K562 (cell line): ENCODE results near the gene KLHL29. TPM values are rescaled to one million over a fixed set of nuclear protein-coding genes. Genes with fewer than 3 reads are reported as not detected.

Experiments
- ARHGAP35 ChIP-seq: fragments of 450-650 bp; IDR thresholded peaks from 2 replicates; pipeline ENCODE4 v1.6.1; 2018; ENCODE audit not compliant: partially characterized antibody
- BHLHE40 ChIP-seq: IDR thresholded peaks from 2 replicates; pipeline ENCODE4 v1.6.1; 2011; ENCODE audit warnings: low read length, improper control_type of control experiment
- MCM5 ChIP-seq: fragments of 450-650 bp; IDR thresholded peaks from 2 replicates; pipeline ENCODE4 v1.6.1; 2016; ENCODE audit warnings: low read depth
- POLR3G ChIP-seq: IDR thresholded peaks from 2 replicates; pipeline ENCODE4 v1.6.1; 2011; ENCODE audit not compliant: insufficient read length, insufficient replicate concordance; ENCODE audit errors: extremely low read depth
- ZNF124 ChIP-seq: sonication (generic); formaldehyde crosslinking; IDR thresholded peaks from 2 replicates; pipeline ENCODE4 v1.8.1; 2022; ENCODE audit warnings: missing genetic modification reagents
- ZNF224 ChIP-seq: sonication (generic); formaldehyde crosslinking; IDR thresholded peaks from 2 replicates; pipeline ENCODE4 v1.8.0; 2022; ENCODE audit warnings: mild to moderate bottlenecking, missing genetic modification reagents
- polyA plus RNA-seq, 8 experiments: library from polyadenylated mRNA; depleted of rRNA in 4 of 8; stranded (reverse) in 5 of 8; unstranded in 3 of 8; fragments of >200 nt; fragmentation: Nextera tagmentation in 2 of 8; fragmentation: Illumina TruSeq in 1 of 8; extraction: Ambion mirVana in 2 of 8; extraction: Trizol in 1 of 8; gene quantifications; 2 replicates each; pipeline versions ENCODE4 v1.2.1 to v1.2.3, GENCODE V29; 2011 to 2014; ENCODE audit warnings: inconsistent platforms in 1 of 8, missing spikeins in 1 of 8
- total RNA-seq, 7 experiments: library from RNA; depleted of rRNA in 6 of 7; stranded (reverse); fragments of >200 nt in 6 of 7; fragmentation: Illumina TruSeq in 2 of 7; extraction: Trizol in 2 of 7; gene quantifications; 2 replicates each; pipeline versions ENCODE4 v1.2.1 to v1.2.3, GENCODE V29; 2011 to 2021; ENCODE audit warnings: low replicate concordance in 1 of 7
- TF ChIP-seq, protein P1 (sequence below): fragments of 450-650 bp; IDR thresholded peaks from 2 replicates; pipeline ENCODE4 v1.6.1; 2016; ENCODE audit warnings: mild to moderate bottlenecking, moderate library complexity

The KLHL29 gene
- total and polyA plus RNA-seq, 9 of the 15 experiments (the other 6 are each of a cell fraction or from before 2014, with no cell fraction given) = 0.03 to 0.31 (median 0.08) TPM; not detected in 1

- TF ChIP-seq ARHGAP35 = no peak
- no peak for TF ChIP-seq POLR3G
- no peak for TF ChIP-seq ZNF224
- TF ChIP-seq, protein P1, sequence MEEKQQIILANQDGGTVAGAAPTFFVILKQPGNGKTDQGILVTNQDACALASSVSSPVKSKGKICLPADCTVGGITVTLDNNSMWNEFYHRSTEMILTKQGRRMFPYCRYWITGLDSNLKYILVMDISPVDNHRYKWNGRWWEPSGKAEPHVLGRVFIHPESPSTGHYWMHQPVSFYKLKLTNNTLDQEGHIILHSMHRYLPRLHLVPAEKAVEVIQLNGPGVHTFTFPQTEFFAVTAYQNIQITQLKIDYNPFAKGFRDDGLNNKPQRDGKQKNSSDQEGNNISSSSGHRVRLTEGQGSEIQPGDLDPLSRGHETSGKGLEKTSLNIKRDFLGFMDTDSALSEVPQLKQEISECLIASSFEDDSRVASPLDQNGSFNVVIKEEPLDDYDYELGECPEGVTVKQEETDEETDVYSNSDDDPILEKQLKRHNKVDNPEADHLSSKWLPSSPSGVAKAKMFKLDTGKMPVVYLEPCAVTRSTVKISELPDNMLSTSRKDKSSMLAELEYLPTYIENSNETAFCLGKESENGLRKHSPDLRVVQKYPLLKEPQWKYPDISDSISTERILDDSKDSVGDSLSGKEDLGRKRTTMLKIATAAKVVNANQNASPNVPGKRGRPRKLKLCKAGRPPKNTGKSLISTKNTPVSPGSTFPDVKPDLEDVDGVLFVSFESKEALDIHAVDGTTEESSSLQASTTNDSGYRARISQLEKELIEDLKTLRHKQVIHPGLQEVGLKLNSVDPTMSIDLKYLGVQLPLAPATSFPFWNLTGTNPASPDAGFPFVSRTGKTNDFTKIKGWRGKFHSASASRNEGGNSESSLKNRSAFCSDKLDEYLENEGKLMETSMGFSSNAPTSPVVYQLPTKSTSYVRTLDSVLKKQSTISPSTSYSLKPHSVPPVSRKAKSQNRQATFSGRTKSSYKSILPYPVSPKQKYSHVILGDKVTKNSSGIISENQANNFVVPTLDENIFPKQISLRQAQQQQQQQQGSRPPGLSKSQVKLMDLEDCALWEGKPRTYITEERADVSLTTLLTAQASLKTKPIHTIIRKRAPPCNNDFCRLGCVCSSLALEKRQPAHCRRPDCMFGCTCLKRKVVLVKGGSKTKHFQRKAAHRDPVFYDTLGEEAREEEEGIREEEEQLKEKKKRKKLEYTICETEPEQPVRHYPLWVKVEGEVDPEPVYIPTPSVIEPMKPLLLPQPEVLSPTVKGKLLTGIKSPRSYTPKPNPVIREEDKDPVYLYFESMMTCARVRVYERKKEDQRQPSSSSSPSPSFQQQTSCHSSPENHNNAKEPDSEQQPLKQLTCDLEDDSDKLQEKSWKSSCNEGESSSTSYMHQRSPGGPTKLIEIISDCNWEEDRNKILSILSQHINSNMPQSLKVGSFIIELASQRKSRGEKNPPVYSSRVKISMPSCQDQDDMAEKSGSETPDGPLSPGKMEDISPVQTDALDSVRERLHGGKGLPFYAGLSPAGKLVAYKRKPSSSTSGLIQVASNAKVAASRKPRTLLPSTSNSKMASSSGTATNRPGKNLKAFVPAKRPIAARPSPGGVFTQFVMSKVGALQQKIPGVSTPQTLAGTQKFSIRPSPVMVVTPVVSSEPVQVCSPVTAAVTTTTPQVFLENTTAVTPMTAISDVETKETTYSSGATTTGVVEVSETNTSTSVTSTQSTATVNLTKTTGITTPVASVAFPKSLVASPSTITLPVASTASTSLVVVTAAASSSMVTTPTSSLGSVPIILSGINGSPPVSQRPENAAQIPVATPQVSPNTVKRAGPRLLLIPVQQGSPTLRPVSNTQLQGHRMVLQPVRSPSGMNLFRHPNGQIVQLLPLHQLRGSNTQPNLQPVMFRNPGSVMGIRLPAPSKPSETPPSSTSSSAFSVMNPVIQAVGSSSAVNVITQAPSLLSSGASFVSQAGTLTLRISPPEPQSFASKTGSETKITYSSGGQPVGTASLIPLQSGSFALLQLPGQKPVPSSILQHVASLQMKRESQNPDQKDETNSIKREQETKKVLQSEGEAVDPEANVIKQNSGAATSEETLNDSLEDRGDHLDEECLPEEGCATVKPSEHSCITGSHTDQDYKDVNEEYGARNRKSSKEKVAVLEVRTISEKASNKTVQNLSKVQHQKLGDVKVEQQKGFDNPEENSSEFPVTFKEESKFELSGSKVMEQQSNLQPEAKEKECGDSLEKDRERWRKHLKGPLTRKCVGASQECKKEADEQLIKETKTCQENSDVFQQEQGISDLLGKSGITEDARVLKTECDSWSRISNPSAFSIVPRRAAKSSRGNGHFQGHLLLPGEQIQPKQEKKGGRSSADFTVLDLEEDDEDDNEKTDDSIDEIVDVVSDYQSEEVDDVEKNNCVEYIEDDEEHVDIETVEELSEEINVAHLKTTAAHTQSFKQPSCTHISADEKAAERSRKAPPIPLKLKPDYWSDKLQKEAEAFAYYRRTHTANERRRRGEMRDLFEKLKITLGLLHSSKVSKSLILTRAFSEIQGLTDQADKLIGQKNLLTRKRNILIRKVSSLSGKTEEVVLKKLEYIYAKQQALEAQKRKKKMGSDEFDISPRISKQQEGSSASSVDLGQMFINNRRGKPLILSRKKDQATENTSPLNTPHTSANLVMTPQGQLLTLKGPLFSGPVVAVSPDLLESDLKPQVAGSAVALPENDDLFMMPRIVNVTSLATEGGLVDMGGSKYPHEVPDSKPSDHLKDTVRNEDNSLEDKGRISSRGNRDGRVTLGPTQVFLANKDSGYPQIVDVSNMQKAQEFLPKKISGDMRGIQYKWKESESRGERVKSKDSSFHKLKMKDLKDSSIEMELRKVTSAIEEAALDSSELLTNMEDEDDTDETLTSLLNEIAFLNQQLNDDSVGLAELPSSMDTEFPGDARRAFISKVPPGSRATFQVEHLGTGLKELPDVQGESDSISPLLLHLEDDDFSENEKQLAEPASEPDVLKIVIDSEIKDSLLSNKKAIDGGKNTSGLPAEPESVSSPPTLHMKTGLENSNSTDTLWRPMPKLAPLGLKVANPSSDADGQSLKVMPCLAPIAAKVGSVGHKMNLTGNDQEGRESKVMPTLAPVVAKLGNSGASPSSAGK = no peak
- no peak for TF ChIP-seq BHLHE40
- TF ChIP-seq ZNF124 (CRISPR knock-in tag) = no peak
- TF ChIP-seq MCM5 = no peak
Measured at GRCh38 chr2:23662466-23662865, 277.5 kb downstream of the KLHL29 start (continued).
